ENCODE results near the gene SLC46A2.

The SLC46A2 gene

GRCh38 chr9:112890106-112891081 is at the start of gene SLC46A2:
Gene SLC46A2, minus strand, starts transcription at chr9:112890876. Its CDS starts 195 bp downstream, at chr9:112890681.
- no peak for DNase-seq (ENCODE audit: low read depth)

- no peak for DNase-seq (ENCODE audit: low read depth)
These were observed 48.7 kb upstream of the SLC46A2 start for GRCh38 chr9:112939418-112939817.

GRCh38 chr9:112933696-112934095 is 43.0 kb upstream of the SLC46A2 start:
- no peak for DNase-seq (ENCODE audit: low read depth)

- no peak for DNase-seq (ENCODE audit: low read depth)
These were observed 34.5 kb upstream of the SLC46A2 start for GRCh38 chr9:112925058-112925641.

GRCh38 chr9:112921549-112921948 is 30.9 kb upstream of the SLC46A2 start:
- DNase-seq (ENCODE audit: low read depth) = no peak

GRCh38 chr9:112917987-112918362 is 27.3 kb upstream of the SLC46A2 start:
- DNase-seq (ENCODE audit: low read depth) = no peak

- DNase-seq (ENCODE audit: low read depth) = no peak
These were observed 26.6 kb upstream of the SLC46A2 start for GRCh38 chr9:112917047-112917986.

GRCh38 chr9:112914524-112914923 is 23.8 kb upstream of the SLC46A2 start:
- no peak for DNase-seq (ENCODE audit: low read depth)

- DNase-seq (ENCODE audit: low read depth) = no peak
These were observed 22.6 kb upstream of the SLC46A2 start for GRCh38 chr9:112913326-112913725.

GRCh38 chr9:112912636-112913035 is 22.0 kb upstream of the SLC46A2 start:
- no peak for DNase-seq (ENCODE audit: low read depth)

- no peak for DNase-seq (ENCODE audit: low read depth)
These were observed 21.1 kb upstream of the SLC46A2 start for GRCh38 chr9:112911736-112912135.

- no peak for DNase-seq (ENCODE audit: low read depth)
These were observed 14.4 kb upstream of the SLC46A2 start for GRCh38 chr9:112905084-112905483.

GRCh38 chr9:112900901-112901300 is 10.2 kb upstream of the SLC46A2 start:
- DNase-seq (ENCODE audit: low read depth) = no peak

- no peak for DNase-seq (ENCODE audit: low read depth)
These were observed 9.8 kb upstream of the SLC46A2 start for GRCh38 chr9:112900488-112900887.

GRCh38 chr9:112898872-112899311 is 8.2 kb upstream of the SLC46A2 start:
- no peak for DNase-seq (ENCODE audit: low read depth)

- no peak for DNase-seq (ENCODE audit: low read depth)
These were observed 5.5 kb upstream of the SLC46A2 start for GRCh38 chr9:112896131-112896530.

GRCh38 chr9:112894699-112895098 is 4.0 kb upstream of the SLC46A2 start:
- no peak for DNase-seq (ENCODE audit: low read depth)

GRCh38 chr9:112894041-112894440 is 3.4 kb upstream of the SLC46A2 start:
- DNase-seq (ENCODE audit: low read depth) = no peak

- DNase-seq (ENCODE audit: low read depth) = no peak
These were observed 2.3 kb upstream of the SLC46A2 start for GRCh38 chr9:112892981-112893380.

GRCh38 chr9:112891521-112891920 is 845 bp upstream of the SLC46A2 start:
- no peak for DNase-seq (ENCODE audit: low read depth)

GRCh38 chr9:112887381-112887780 is 3.3 kb downstream of the SLC46A2 start:
- no peak for DNase-seq (ENCODE audit: low read depth)

GRCh38 chr9:112886351-112886750 is 4.3 kb downstream of the SLC46A2 start:
- no peak for DNase-seq (ENCODE audit: low read depth)
